Left ventricle myocardium inferior (tissue), 1 donor: ENCODE results near the gene SLC2A8. TPM values are rescaled to one million over a fixed set of nuclear protein-coding genes. Genes with fewer than 3 reads are reported as not detected.

Source experiments
- DNase-seq: peaks from one replicate; pipeline ENCODE4 v3.0.0-alpha.2; 2020
- H3K27ac ChIP-seq: fragments of 200-600 bp; replicated peaks from 2 replicates; pipeline ENCODE4 v1.8.0; 2021
- H3K27me3 ChIP-seq: fragments of 200-600 bp; 2 replicates; pipeline ENCODE4 v1.8.0; 2021; ENCODE audit warnings: low read depth
- H3K36me3 ChIP-seq: fragments of 200-600 bp; 2 replicates; pipeline ENCODE4 v1.8.0; 2021
- H3K4me1 ChIP-seq: fragments of 200-600 bp; 2 replicates; pipeline ENCODE4 v1.8.0; 2021
- H3K4me3 ChIP-seq: fragments of 200-600 bp; 2 replicates; pipeline ENCODE4 v1.8.0; 2021; ENCODE audit warnings: mild to moderate bottlenecking, moderate library complexity
- H3K9me3 ChIP-seq: fragments of 200-600 bp; replicated peaks from 2 replicates; pipeline ENCODE4 v1.8.0; 2021
- intact Hi-C: fragments of 100-400 bp; cut with micrococcal nuclease; formaldehyde crosslinking; loops from one replicate; pipeline ENCODE4 v1.11.0; 2022
- total RNA-seq: library from RNA; stranded (reverse); fragmentation: NEBNext Ultra II Directional; extraction: Animal tissue kit (Norgen Biotek cat#: 25700); gene quantifications from one replicate; pipeline ENCODE4 v1.2.1, GENCODE V29; 2021
- TF ChIP-seq, protein P1 (sequence below): fragments of 200-600 bp; IDR thresholded peaks from 2 replicates; pipeline ENCODE4 v1.8.0; 2021; ENCODE audit warnings: antibody characterized with exemption, mild to moderate bottlenecking, borderline replicate concordance
- donor health status: DM: no; HTN: yes; CAD: no; lungs with severe emphysema.

The SLC2A8 gene
- total RNA-seq, 1 donor from 2014 or later: 16.1 TPM

DNA sequence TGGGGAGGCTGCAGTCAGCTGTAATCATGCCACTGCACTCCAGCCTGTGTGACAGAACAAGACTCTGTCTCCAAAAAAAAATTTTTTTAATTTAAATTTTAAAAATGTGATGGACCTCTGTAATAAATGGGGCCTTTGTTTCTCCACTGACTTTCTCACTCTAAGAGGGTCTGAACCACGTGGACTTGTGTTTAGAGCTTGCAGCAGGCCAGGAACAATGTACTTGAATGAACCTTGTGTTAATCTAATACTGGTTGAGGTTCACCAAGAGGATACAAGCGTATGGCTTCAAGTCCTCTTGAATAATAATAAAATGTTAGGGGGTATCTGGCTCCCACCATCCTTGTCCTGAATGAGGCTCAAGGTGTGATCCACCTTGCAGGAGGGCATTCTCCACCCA, 14.4 kb upstream of the SLC2A8 start:
- intact Hi-C loops: no loop called here
- no peak for DNase-seq
- TF ChIP-seq, protein P1, sequence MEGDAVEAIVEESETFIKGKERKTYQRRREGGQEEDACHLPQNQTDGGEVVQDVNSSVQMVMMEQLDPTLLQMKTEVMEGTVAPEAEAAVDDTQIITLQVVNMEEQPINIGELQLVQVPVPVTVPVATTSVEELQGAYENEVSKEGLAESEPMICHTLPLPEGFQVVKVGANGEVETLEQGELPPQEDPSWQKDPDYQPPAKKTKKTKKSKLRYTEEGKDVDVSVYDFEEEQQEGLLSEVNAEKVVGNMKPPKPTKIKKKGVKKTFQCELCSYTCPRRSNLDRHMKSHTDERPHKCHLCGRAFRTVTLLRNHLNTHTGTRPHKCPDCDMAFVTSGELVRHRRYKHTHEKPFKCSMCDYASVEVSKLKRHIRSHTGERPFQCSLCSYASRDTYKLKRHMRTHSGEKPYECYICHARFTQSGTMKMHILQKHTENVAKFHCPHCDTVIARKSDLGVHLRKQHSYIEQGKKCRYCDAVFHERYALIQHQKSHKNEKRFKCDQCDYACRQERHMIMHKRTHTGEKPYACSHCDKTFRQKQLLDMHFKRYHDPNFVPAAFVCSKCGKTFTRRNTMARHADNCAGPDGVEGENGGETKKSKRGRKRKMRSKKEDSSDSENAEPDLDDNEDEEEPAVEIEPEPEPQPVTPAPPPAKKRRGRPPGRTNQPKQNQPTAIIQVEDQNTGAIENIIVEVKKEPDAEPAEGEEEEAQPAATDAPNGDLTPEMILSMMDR: no peak
- H3K27me3 ChIP-seq: no peaks in the 10 kb centered on the region
- no peaks in the 10 kb centered on the region for H3K36me3 ChIP-seq
- peaks cover 8% of the 10 kb centered on the region for H3K9me3 ChIP-seq
- H3K27ac ChIP-seq: no peak overlapping the region
- H3K4me3 ChIP-seq: no peak overlapping the region
- H3K4me1 ChIP-seq: no peaks in the 10 kb centered on the region

DNA sequence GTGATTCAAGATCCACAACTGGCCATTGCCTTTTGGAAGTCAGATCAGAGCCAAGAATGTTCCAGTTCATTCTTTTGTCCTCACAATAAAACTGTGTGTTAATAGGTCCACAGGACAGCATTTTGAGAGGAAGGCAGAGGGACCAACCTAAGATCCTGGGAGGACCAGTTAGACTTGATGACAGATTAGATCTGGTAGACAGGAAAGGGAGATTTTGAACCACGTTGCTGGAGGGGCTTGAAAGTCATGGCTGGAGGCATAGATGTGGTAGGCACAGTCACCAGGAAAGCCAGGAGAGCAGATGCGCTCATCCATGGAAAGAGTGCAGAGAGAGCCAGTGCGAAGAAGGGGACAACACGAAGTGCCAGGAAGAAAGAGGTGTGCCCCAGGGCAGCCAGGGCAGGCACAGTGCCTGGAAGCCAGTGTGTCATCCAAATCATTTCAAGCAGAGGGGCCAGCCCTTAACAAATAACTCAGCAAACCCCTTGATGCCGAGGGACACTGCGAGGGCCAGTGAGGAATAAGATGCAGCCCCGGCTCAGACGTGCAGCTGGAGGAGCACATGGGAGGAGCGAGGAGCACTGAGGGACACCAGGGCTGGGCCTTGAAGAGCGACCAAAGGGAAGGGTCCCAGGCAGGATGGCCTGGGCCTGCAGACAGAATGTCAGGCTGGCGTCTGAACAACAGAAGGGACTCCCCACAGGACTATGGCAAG, 12.8 kb upstream of the SLC2A8 start:
- TF ChIP-seq, protein P1: no peak
- Histone ChIP-seq H3K36me3 (no peaks in the 10 kb centered on the region), H3K4me3 (no peak overlapping the region), H3K9me3 (peaks cover under 1% of the 10 kb centered on the region), H3K27ac (no peak overlapping the region), H3K4me1 (peaks cover 3% of the 10 kb centered on the region), H3K27me3 (no peaks in the 10 kb centered on the region)
- no peak for DNase-seq
- intact Hi-C loops: no loop called here

DNA sequence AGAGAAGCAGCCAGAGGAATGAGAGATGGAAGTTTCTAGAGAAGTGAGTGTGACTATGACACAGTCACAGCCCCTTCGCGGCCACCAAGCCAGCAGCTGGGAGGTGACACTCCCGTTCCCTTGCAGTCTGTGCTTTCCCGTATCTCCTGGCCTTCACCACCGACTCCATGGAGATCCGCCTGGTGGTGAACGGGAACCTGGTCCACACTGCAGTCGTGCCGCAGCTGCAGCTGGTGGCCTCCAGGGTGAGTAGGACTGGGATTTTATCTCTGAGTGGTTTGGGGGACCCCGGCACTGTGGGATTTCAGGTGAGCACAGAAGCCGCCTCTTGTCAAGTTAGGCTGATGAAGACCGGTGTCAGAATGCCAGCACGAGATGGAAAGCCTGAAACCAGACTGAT, 12.1 kb upstream of the SLC2A8 start:
- Histone ChIP-seq H3K9me3 (no peaks in the 10 kb centered on the region), H3K4me1 (peaks cover 3% of the 10 kb centered on the region), H3K27ac (no peak overlapping the region), H3K4me3 (no peak overlapping the region), H3K27me3 (no peaks in the 10 kb centered on the region), H3K36me3 (peaks cover 1% of the 10 kb centered on the region)
- DNase-seq: no peak
- TF ChIP-seq, protein P1: no peak
- intact Hi-C loops: no loop called here

DNA sequence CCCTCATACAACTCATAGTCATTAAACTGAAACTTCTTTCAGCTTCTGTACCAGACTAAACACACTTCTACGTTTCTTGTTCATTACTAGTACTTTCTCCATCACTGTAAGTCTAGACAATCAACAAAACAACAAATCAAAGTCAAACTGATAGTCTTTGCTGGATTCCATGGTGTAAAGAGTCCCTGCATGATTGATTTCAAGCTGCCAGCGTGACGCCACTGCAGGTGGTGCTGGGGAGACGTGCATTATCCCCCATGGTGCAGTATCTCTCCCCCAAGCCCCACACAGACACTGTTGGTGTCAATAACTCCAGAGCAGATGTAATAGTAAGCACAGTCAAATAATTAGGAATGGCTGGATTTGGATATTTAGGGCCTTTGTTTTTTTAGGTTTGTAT, 10.7 kb upstream of the SLC2A8 start:
- H3K9me3 ChIP-seq: no peaks in the 10 kb centered on the region
- no peaks in the 10 kb centered on the region for H3K27me3 ChIP-seq
- H3K4me3 ChIP-seq: no peak overlapping the region
- intact Hi-C loops: no loop called here
- TF ChIP-seq, protein P1: no peak
- DNase-seq: no peak
- peaks cover 3% of the 10 kb centered on the region for H3K4me1 ChIP-seq
- H3K36me3 ChIP-seq: peaks cover 11% of the 10 kb centered on the region
- no peak overlapping the region for H3K27ac ChIP-seq

DNA sequence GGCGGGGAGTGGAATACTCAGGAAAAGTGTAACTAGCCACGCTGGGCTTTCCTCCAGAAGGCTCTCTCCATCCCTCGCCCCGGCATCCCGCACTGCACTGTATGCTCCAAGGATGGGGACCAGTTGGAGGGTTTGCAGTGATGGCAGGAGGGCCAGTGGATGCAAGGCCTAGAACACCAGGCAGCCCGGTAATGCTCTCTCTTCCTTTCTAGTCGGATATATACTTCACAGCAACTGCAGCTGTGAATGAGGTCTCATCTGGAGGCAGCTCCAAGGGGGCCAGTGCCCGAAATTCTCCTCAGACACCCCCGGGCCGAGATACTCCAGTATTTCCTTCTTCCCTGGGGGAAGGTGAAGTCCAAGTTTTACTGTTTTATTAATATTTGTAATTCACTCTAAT, 10.0 kb upstream of the SLC2A8 start:
- no peak for DNase-seq
- intact Hi-C loops: no loop called here
- TF ChIP-seq, protein P1: no peak
- no peaks in the 10 kb centered on the region for H3K9me3 ChIP-seq
- H3K27me3 ChIP-seq: no peaks in the 10 kb centered on the region
- peaks cover 14% of the 10 kb centered on the region for H3K36me3 ChIP-seq
- H3K4me3 ChIP-seq: no peak overlapping the region
- H3K27ac ChIP-seq: no peak overlapping the region
- peaks cover 3% of the 10 kb centered on the region for H3K4me1 ChIP-seq
